Measurements from ENCODE around the gene ZSCAN23.

Gene ZSCAN23

DNA sequence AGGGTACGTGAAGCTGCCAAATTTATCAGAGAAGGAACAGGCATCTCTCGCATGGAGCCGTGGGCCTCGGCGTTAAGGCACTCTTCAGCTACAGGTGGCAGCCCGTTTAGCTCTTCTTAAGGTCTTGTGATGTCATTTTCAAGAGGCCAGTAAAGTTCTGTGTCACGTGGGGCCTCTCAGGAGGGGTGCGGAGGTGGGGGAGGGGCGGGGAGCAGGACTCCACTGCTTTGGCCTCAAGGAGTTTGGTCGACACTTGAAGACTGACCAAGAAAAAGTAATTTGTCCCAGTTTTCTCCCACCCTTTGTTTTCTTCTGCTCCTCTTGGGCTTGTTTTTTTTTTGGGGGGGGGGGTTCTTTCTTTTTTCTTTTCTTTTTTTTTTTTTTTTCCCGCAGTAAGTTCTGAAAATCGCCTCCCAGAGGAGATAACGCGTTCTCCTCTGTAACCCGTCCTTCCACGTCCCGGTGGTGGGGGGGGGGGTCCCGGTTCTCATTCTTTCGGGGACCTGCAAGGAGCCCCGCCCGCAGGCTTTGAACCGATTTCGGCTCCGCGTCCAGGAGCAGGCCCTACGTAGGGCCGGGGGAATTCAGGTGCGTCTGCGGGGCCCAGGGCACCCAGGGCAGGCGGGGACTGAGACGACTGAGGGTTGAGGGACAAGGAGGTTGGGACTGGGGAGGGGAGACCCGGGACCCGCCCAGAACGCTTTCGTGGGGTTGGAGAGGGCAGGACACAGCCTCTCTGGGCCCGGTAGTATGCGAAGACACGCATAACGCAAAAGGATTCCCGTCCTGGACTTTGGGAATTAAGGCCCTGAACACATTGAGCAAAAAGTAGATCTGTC lies 46.3 kb upstream of the ZSCAN23 start (continued):
- TF ChIP-seq ZNF639 (tag by site-specific recombination; IDR thresholded peaks at IDR 0.05) (no peak), ZNF544 (tag by site-specific recombination; IDR thresholded peaks at IDR 0.05) (no peak), ZNF843 (tag by site-specific recombination; IDR thresholded peaks at IDR 0.05) (no peak), SCRT2 (tag by site-specific recombination; IDR thresholded peaks at IDR 0.05) (peak; percentile 99), ZNF335 (tag by site-specific recombination; conservative IDR thresholded peaks at IDR 0.05) (peak; percentile 62), MEIS1 (CRISPR knock-in tag; IDR thresholded peaks at IDR 0.05; ENCODE audit: borderline replicate concordance) (no peak)
- TF ChIP-seq, protein P1, sequence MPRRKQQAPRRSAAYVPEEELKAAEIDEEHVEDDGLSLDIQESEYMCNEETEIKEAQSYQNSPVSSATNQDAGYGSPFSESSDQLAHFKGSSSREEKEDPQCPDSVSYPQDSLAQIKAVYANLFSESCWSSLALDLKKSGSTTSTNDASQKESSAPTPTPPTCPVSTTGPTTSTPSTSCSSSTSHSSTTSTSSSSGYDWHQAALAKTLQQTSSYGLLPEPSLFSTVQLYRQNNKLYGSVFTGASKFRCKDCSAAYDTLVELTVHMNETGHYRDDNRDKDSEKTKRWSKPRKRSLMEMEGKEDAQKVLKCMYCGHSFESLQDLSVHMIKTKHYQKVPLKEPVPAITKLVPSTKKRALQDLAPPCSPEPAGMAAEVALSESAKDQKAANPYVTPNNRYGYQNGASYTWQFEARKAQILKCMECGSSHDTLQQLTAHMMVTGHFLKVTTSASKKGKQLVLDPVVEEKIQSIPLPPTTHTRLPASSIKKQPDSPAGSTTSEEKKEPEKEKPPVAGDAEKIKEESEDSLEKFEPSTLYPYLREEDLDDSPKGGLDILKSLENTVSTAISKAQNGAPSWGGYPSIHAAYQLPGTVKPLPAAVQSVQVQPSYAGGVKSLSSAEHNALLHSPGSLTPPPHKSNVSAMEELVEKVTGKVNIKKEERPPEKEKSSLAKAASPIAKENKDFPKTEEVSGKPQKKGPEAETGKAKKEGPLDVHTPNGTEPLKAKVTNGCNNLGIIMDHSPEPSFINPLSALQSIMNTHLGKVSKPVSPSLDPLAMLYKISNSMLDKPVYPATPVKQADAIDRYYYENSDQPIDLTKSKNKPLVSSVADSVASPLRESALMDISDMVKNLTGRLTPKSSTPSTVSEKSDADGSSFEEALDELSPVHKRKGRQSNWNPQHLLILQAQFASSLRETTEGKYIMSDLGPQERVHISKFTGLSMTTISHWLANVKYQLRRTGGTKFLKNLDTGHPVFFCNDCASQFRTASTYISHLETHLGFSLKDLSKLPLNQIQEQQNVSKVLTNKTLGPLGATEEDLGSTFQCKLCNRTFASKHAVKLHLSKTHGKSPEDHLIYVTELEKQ (tag by site-specific recombination; IDR thresholded peaks at IDR 0.05; ENCODE audit: borderline replicate concordance): no peak

DNA sequence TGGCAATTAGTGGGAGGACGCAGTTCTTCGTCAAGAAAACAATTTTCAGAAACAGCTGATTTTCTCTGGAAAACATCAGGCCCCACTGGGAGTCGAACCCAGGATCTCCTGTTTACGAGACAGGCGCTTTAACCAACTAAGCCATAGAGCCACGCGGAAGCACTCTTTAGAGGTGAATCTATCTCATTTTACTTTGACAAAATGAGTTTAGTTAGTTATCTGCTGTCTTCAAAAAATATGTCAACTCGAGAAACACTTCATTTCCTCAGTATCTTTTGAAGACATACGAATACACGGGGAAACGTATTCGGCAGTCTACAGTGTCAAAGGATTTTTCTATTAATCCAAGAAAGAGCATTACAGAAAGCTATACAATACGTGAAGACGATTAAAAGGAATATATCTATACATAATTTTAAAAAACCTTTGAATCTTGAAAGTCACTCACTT lies 45.6 kb upstream of the ZSCAN23 start:
- ChIA-PET POLR2A (interaction anchor here (0.6 to 1.8 kb wide), 12 partner anchors 14 to 651 kb away, joined by 3 to 7 read pairs (median 4); partner anchors contain the start of genes PGBD1, ZKSCAN8 and ZSCAN23), CTCF (interaction anchor here (0.6 to 0.8 kb wide), 4 partner anchors 49 to 496 kb away, joined by 3 read pairs; no protein-coding TSS in a partner anchor)
- Histone ChIP-seq H3K9me3 (ENCODE audit: control insufficient read depth, insufficient read depth, low read depth, low read length) (no peaks in the 10 kb centered on the region), H3K27ac (ENCODE audit: extremely low read depth, low read depth, low read length) (no peak overlapping the region), H3K4me3 (ENCODE audit: low read depth, low read length) (no peak overlapping the region), H3K36me3 (ENCODE audit: control insufficient read depth in 2 of 2, insufficient read depth in 1 of 2, low read length in 2 of 2) (no peaks in the 10 kb centered on the region), H3K4me1 (ENCODE audit: control insufficient read depth, insufficient read depth, low read length) (no peaks in the 10 kb centered on the region)
- no peak for TF ChIP-seq YY1 (tag by site-specific recombination; IDR thresholded peaks at IDR 0.05)
- no peak for TF ChIP-seq BCL6B (tag by site-specific recombination; IDR thresholded peaks at IDR 0.05)
- peak; percentile 58 for TF ChIP-seq SP7 (tag by site-specific recombination; IDR thresholded peaks at IDR 0.05)
- TF ChIP-seq ZNF768 (tag by site-specific recombination; IDR thresholded peaks at IDR 0.05): no peak
- TF ChIP-seq RBAK (tag by site-specific recombination; IDR thresholded peaks at IDR 0.05): no peak
- no peak for TF ChIP-seq ZNF558 (tag by site-specific recombination; IDR thresholded peaks at IDR 0.05)
- no peak for TF ChIP-seq ZBTB7A (tag by site-specific recombination; IDR thresholded peaks at IDR 0.05; ENCODE audit: low read depth)
- no peak for TF ChIP-seq ZBTB48 (tag by site-specific recombination; IDR thresholded peaks at IDR 0.05)
- TF ChIP-seq WT1 (tag by site-specific recombination; IDR thresholded peaks at IDR 0.05): no peak; the same call in 1 of the 2 replicates
- TF ChIP-seq ZNF394 (tag by site-specific recombination; IDR thresholded peaks at IDR 0.05; ENCODE audit: borderline replicate concordance): peak; percentile 59
- TF ChIP-seq PRDM6 (tag by site-specific recombination; IDR thresholded peaks at IDR 0.05): 0 out of 2 replicates have a peak, but pooled peaks have one; percentile 44
- no peak; the same call in 1 of the 2 replicates for TF ChIP-seq KLF8 (tag by site-specific recombination; IDR thresholded peaks at IDR 0.05)
- no peak for TF ChIP-seq KLF1 (tag by site-specific recombination; IDR thresholded peaks at IDR 0.05)
- no peak for TF ChIP-seq ZNF658 (tag by site-specific recombination; IDR thresholded peaks at IDR 0.05)
- no peak for TF ChIP-seq ZNF114 (tag by site-specific recombination; IDR thresholded peaks at IDR 0.05)
- TF ChIP-seq ZNF626 (tag by site-specific recombination; IDR thresholded peaks at IDR 0.05): peak; percentile 84; the same call in 1 of the 2 replicates
- TF ChIP-seq ZNF174 (tag by site-specific recombination; IDR thresholded peaks at IDR 0.05): no peak
- TF ChIP-seq ZNF837 (tag by site-specific recombination; IDR thresholded peaks at IDR 0.05): no peak
- TF ChIP-seq GFI1B (tag by site-specific recombination; IDR thresholded peaks at IDR 0.05): no peak
- peak; percentile 64; the same call in 1 of the 2 replicates for TF ChIP-seq ZBTB6 (tag by site-specific recombination; IDR thresholded peaks at IDR 0.05)
- TF ChIP-seq HOXA7 (CRISPR knock-in tag; IDR thresholded peaks at IDR 0.05; ENCODE audit: borderline replicate concordance): no peak
